Heart left ventricle (tissue), 13 donors: ENCODE measurements around the gene RTP3.
"Not testable (repeated sequence)": the region's sequence is repeated elsewhere in the genome, so short reads cannot be mapped to it uniquely, and the experiment has no call there.

ENCODE experiments used
- CTCF ChIP-seq, 12 donors: fragments of 200-600 bp; sonication (generic) in 4 of 12; IDR thresholded peaks; one replicate each; pipeline versions ENCODE4 v1.5.0 to v1.8.0; 2018 to 2022; ENCODE audit warnings: antibody characterized with exemption in 12 of 12, mild to moderate bottlenecking in 5 of 12
- POLR2A ChIP-seq, 2 donors: fragments of 450-650 bp; IDR thresholded peaks; one replicate each; pipeline ENCODE4 v1.6.1; 2017; ENCODE audit warnings: antibody characterized with exemption in 2 of 2, mild to moderate bottlenecking in 2 of 2, moderate library complexity in 2 of 2
- donor health status: ischemic (EF 13 %, LVEDD 7.1; RV severe dilation, severe dysfunction).
- donor health status: DM: no; HTN: yes; CAD: no.
- donor health status: DM: no; HTN: no; CAD: no.
- donor health status: ischemic (EF 25% LVEDD 6.9; RV normal size, moderate dysfunction).
- donor health status: ischemic (EF 25% LVEDD 5.7; RV mildly dilated, moderate dysfunction).
- donor health status: ischemic (EF 35%, LVEDD 5.7; RV mildly dilated, moderate dysfunction).
- donor health status: nonischemic (EF 11% LVEDD 7.7; RV severe dilation, severe dysfunction).
- donor health status: DM: yes; HTN: yes; CAD: no.
- donor health status: PGD.
- donor health status: ischemic (EF 29% LVEDD 5.4; RV normal size, mild dysfunction).
- donor health status: nonischemic (EF 23%, LVEDD 6.1; RV moderate dilation, normal function).

DNA sequence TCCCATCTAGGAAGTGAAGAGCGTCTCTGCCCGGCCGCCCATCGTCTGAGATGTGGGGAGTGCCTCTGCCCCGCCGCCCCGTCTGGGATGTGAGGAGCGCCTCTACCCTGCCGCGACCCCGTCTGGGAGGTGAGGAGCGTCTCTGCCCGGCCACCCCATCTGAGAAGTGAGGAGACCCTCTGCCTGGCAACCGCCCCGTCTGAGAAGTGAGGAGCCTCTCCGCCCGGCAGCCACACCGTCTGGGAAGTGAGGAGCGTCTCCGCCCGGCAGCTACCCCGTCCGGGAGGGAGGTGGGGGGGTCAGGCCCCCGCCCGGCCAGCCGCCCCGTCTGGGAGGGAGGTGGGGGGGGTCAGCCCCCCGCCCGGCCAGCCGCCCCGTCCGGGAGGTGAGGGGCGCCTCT, 3.3 kb upstream of the RTP3 start:
- TF ChIP-seq CTCF, POLR2A (IDR thresholded peaks at IDR 0.05): not testable (repeated sequence)
